DND-41 (cell line): ENCODE data around the gene EXOSC7.

Source experiments
- ATAC-seq: fragments of 200-7000 bp; cut with Tn5 transposase; 3 replicates; pipeline ENCODE4 v1.9.1; 2021; ENCODE audit warnings: low read depth; ENCODE audit not compliant: insufficient read depth
- DNase-seq: peaks from one replicate; pipeline ENCODE4 v3.0.0-alpha.2; 2020
- H2AFZ ChIP-seq: 2 replicates; pipeline ENCODE4 v1.6.0; 2012; ENCODE audit warnings: low read depth, low read length
- H3K27ac ChIP-seq: 2 replicates; pipeline ENCODE4 v1.5.1; 2012; ENCODE audit warnings: low read length, inconsistent platforms
- H3K27me3 ChIP-seq: fragments of 200-600 bp; sonication (generic); 2 replicates; pipeline ENCODE4 v1.6.0; 2012; ENCODE audit warnings: low read length, mild to moderate bottlenecking, inconsistent platforms; ENCODE audit not compliant: insufficient read depth, poor library complexity
- H3K36me3 ChIP-seq: 2 replicates; pipeline ENCODE4 v1.5.1; 2012; ENCODE audit warnings: low read length, inconsistent platforms; ENCODE audit not compliant: insufficient read depth
- H3K4me1 ChIP-seq: 2 replicates; pipeline ENCODE4 v1.5.1; 2012; ENCODE audit warnings: mild to moderate bottlenecking, low read length; ENCODE audit not compliant: insufficient read depth
- H3K4me2 ChIP-seq: 2 replicates; pipeline ENCODE4 v1.6.0; 2012; ENCODE audit warnings: mild to moderate bottlenecking, moderate library complexity, low read length, inconsistent platforms; ENCODE audit not compliant: insufficient read depth
- H3K4me3 ChIP-seq, 2 experiments: fragments of 200-600 bp in 1 of 2; shearing (Covaris generic) in 1 of 2; 2 replicates each; pipeline ENCODE4 v1.5.1; 2012 to 2016; ENCODE audit warnings: inconsistent platforms in 2 of 2, low read length in 2 of 2, mild to moderate bottlenecking in 2 of 2, low read depth in 1 of 2, moderate library complexity in 1 of 2
- H3K79me2 ChIP-seq: 2 replicates; pipeline ENCODE4 v1.6.0; 2012; ENCODE audit warnings: low read length, inconsistent platforms; ENCODE audit not compliant: insufficient read depth
- H3K9ac ChIP-seq: 2 replicates; pipeline ENCODE4 v1.6.0; 2012; ENCODE audit warnings: low read depth, mild to moderate bottlenecking, inconsistent platforms, low read length, moderate library complexity
- H3K9me3 ChIP-seq: 2 replicates; pipeline ENCODE4 v1.5.1; 2012; ENCODE audit warnings: low read length, moderate library complexity, mild to moderate bottlenecking, inconsistent platforms; ENCODE audit not compliant: insufficient read depth, severe bottlenecking
- H4K20me1 ChIP-seq: 2 replicates; pipeline ENCODE4 v1.6.0; 2012; ENCODE audit warnings: low read length; ENCODE audit not compliant: insufficient read depth
- EZH2 ChIP-seq: IDR thresholded peaks from 3 replicates; pipeline ENCODE4 v1.6.1; 2012; ENCODE audit warnings: borderline replicate concordance, low read depth, mild to moderate bottlenecking, moderate library complexity, low read length, inconsistent platforms; ENCODE audit not compliant: severe bottlenecking
- TF ChIP-seq, protein P1 (sequence below): IDR thresholded peaks from 2 replicates; pipeline ENCODE4 v1.5.1; 2012; ENCODE audit warnings: borderline replicate concordance, low read length, moderate library complexity, mild to moderate bottlenecking; ENCODE audit not compliant: poor library complexity, severe bottlenecking; ENCODE audit errors: extremely low read depth

Gene EXOSC7

DNA sequence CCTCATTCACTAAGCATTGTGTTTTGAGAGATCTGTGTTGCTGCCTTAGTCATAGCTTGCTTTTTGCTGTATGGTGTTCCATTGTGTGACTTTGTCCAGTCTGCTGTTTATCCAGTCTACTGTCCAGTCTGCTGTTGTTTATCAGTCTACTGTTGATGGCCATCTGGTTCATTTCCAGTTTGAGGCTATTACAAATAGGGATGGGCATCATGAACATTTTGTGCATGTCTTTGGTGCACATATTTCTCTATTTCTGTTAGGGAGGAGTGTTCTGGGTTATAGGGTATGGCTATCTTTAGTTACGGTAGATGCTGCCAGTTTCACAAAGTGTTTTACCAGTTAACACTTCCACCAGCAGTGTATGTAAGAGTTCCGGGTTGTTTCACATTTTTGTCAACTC is 27.8 kb downstream of the EXOSC7 start:
- TF ChIP-seq, protein P1, sequence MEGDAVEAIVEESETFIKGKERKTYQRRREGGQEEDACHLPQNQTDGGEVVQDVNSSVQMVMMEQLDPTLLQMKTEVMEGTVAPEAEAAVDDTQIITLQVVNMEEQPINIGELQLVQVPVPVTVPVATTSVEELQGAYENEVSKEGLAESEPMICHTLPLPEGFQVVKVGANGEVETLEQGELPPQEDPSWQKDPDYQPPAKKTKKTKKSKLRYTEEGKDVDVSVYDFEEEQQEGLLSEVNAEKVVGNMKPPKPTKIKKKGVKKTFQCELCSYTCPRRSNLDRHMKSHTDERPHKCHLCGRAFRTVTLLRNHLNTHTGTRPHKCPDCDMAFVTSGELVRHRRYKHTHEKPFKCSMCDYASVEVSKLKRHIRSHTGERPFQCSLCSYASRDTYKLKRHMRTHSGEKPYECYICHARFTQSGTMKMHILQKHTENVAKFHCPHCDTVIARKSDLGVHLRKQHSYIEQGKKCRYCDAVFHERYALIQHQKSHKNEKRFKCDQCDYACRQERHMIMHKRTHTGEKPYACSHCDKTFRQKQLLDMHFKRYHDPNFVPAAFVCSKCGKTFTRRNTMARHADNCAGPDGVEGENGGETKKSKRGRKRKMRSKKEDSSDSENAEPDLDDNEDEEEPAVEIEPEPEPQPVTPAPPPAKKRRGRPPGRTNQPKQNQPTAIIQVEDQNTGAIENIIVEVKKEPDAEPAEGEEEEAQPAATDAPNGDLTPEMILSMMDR, result no peak
- TF ChIP-seq EZH2, result no peak
- H3K4me2 ChIP-seq, result no peak overlapping the region
- no peak overlapping the region for H3K4me3 ChIP-seq
- peaks cover 67% of the 10 kb centered on the region for H3K36me3 ChIP-seq
- H3K4me1 ChIP-seq, result peaks cover 11% of the 10 kb centered on the region
- H2AFZ ChIP-seq, result no peak overlapping the region
- no peak overlapping the region for H3K27ac ChIP-seq
- no peaks in the 10 kb centered on the region for H4K20me1 ChIP-seq
- H3K9me3 ChIP-seq, result no peaks in the 10 kb centered on the region
- H3K27me3 ChIP-seq, result no peaks in the 10 kb centered on the region
- no peak for DNase-seq
- H3K79me2 ChIP-seq, result no peaks in the 10 kb centered on the region
- no peak overlapping the region for H3K9ac ChIP-seq
- ATAC-seq, result no peak

GRCh38 chr3:45007091-45007490 is 31.0 kb downstream of the EXOSC7 start:
- H3K4me3 ChIP-seq, result no peak overlapping the region
- peaks cover 11% of the 10 kb centered on the region for H3K4me1 ChIP-seq
- ATAC-seq (no peak), DNase-seq (no peak)
- no peak overlapping the region for H2AFZ ChIP-seq
- no peaks in the 10 kb centered on the region for H3K9me3 ChIP-seq
- H4K20me1 ChIP-seq, result no peaks in the 10 kb centered on the region
- no peak for TF ChIP-seq EZH2
- TF ChIP-seq, protein P1, result no peak
- H3K9ac ChIP-seq, result no peak overlapping the region
- no peaks in the 10 kb centered on the region for H3K27me3 ChIP-seq
- no peak overlapping the region for H3K27ac ChIP-seq
- H3K36me3 ChIP-seq, result peaks cover 49% of the 10 kb centered on the region
- no peaks in the 10 kb centered on the region for H3K79me2 ChIP-seq
- H3K4me2 ChIP-seq, result no peak overlapping the region

- H3K4me3 ChIP-seq, result no peak overlapping the region
- ATAC-seq, result no peak
- H3K9ac ChIP-seq, result no peak overlapping the region
- no peak for DNase-seq
- no peaks in the 10 kb centered on the region for H3K79me2 ChIP-seq
- H3K27ac ChIP-seq, result no peak overlapping the region
- H4K20me1 ChIP-seq, result no peaks in the 10 kb centered on the region
- H3K9me3 ChIP-seq, result no peaks in the 10 kb centered on the region
- no peaks in the 10 kb centered on the region for H3K27me3 ChIP-seq
- H3K4me2 ChIP-seq, result no peak overlapping the region
- no peak overlapping the region for H2AFZ ChIP-seq
- no peak for TF ChIP-seq EZH2
- TF ChIP-seq, protein P1, result no peak
- H3K36me3 ChIP-seq, result peaks cover 48% of the 10 kb centered on the region
- H3K4me1 ChIP-seq, result peaks cover 11% of the 10 kb centered on the region
Observed at GRCh38 chr3:45008117-45008516, 32.1 kb downstream of the EXOSC7 start.

GRCh38 chr3:45009868-45010267 is 33.8 kb downstream of the EXOSC7 start:
- H3K9me3 ChIP-seq, result no peaks in the 10 kb centered on the region
- no peak overlapping the region for H3K4me2 ChIP-seq
- H3K4me1 ChIP-seq, result peaks cover 11% of the 10 kb centered on the region
- TF ChIP-seq, protein P1, result no peak
- no peak for TF ChIP-seq EZH2
- H3K27me3 ChIP-seq, result no peaks in the 10 kb centered on the region
- H4K20me1 ChIP-seq, result no peaks in the 10 kb centered on the region
- no peak overlapping the region for H2AFZ ChIP-seq
- H3K36me3 ChIP-seq, result peaks cover 45% of the 10 kb centered on the region
- ATAC-seq (no peak), DNase-seq (no peak)
- no peak overlapping the region for H3K4me3 ChIP-seq
- no peaks in the 10 kb centered on the region for H3K79me2 ChIP-seq
- H3K9ac ChIP-seq, result no peak overlapping the region
- no peak overlapping the region for H3K27ac ChIP-seq
